ENCODE results near the gene ATP11C. TPM values are rescaled to one million over a fixed set of nuclear protein-coding genes. Genes with fewer than 3 reads are reported as not detected.
A peak's percentile ranks its signal among the peaks of the same experiment; 100 is the strongest.

ATP11C gene
- polyA plus RNA-seq, 1 donor (not counting 4 experiments of a cell fraction or from before 2014, with no cell fraction given) = 14.0 TPM

- no peaks in the 10 kb centered on the region for H3K27me3 ChIP-seq (ENCODE audit: control insufficient read depth, extremely low read depth, insufficient read depth, low read length)
- no peaks in the 10 kb centered on the region for H3K79me2 ChIP-seq (ENCODE audit: control insufficient read depth, insufficient read depth, low read length)
- no peaks in the 10 kb centered on the region for H3K36me3 ChIP-seq (ENCODE audit: control insufficient read depth in 2 of 2, extremely low read depth in 1 of 2, insufficient read depth in 2 of 2, low read length in 2 of 2)
- no peaks in the 10 kb centered on the region for H3K9me1 ChIP-seq (ENCODE audit: control insufficient read depth, extremely low read depth, insufficient read depth, low read length)
- H3K27ac ChIP-seq (ENCODE audit: control insufficient read depth, insufficient read depth, low read length) = no peak overlapping the region
- H3K4me3 ChIP-seq (ENCODE audit: control insufficient read depth in 2 of 3, extremely low read depth in 1 of 3, insufficient read depth in 2 of 3, low read depth in 1 of 3, low read length in 3 of 3) = no peak overlapping the region
- H2AFZ ChIP-seq (ENCODE audit: control insufficient read depth, low read length) = no peak overlapping the region
- H3K4me1 ChIP-seq (ENCODE audit: control insufficient read depth, extremely low read depth, insufficient read depth, low read length) = no peaks in the 10 kb centered on the region
- H3K9me3 ChIP-seq (ENCODE audit: control insufficient read depth, low read depth, low read length) = no peaks in the 10 kb centered on the region
- H4K20me1 ChIP-seq (ENCODE audit: control insufficient read depth, extremely low read depth, insufficient read depth, low read length) = no peaks in the 10 kb centered on the region
- dilution Hi-C loops (cut with MboI; ENCODE audit: extremely low pct_ligation_motif_present, low sequenced_read_pairs) = no loop called here
- no peak overlapping the region for H3K9ac ChIP-seq (ENCODE audit: control insufficient read depth, extremely low read depth, insufficient read depth, low read length)
- H3K4me2 ChIP-seq (ENCODE audit: control insufficient read depth, extremely low read depth, insufficient read depth, low read depth, low read length) = no peak overlapping the region
- no peak for FAIRE-seq
- DNase-seq (ENCODE audit: low read depth, low spot score) = no peak
- TF ChIP-seq, protein P1, sequence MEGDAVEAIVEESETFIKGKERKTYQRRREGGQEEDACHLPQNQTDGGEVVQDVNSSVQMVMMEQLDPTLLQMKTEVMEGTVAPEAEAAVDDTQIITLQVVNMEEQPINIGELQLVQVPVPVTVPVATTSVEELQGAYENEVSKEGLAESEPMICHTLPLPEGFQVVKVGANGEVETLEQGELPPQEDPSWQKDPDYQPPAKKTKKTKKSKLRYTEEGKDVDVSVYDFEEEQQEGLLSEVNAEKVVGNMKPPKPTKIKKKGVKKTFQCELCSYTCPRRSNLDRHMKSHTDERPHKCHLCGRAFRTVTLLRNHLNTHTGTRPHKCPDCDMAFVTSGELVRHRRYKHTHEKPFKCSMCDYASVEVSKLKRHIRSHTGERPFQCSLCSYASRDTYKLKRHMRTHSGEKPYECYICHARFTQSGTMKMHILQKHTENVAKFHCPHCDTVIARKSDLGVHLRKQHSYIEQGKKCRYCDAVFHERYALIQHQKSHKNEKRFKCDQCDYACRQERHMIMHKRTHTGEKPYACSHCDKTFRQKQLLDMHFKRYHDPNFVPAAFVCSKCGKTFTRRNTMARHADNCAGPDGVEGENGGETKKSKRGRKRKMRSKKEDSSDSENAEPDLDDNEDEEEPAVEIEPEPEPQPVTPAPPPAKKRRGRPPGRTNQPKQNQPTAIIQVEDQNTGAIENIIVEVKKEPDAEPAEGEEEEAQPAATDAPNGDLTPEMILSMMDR (optimal IDR thresholded peaks at IDR 0.05 in 1 of 3, IDR thresholded peaks at IDR 0.05 in 1 of 3, conservative IDR thresholded peaks at IDR 0.05 in 1 of 3; ENCODE audit: extremely low read depth in 1 of 3, insufficient read depth in 2 of 3, low read length in 3 of 3) = no peak
- TF ChIP-seq EZH2 (IDR thresholded peaks at IDR 0.05; ENCODE audit: low read length) = no peak
Measured at GRCh38 chrX:139762400-139763183, 170.3 kb downstream of the ATP11C start.

- TF ChIP-seq, protein P1 (optimal IDR thresholded peaks at IDR 0.05 in 1 of 3, IDR thresholded peaks at IDR 0.05 in 1 of 3, conservative IDR thresholded peaks at IDR 0.05 in 1 of 3; ENCODE audit: extremely low read depth in 1 of 3, insufficient read depth in 2 of 3, low read length in 3 of 3) = peak in 2 of 3 experiments; percentile 47 to 54
- no peak for TF ChIP-seq EZH2 (IDR thresholded peaks at IDR 0.05; ENCODE audit: low read length)
- Histone ChIP-seq H3K36me3 (ENCODE audit: control insufficient read depth in 2 of 2, extremely low read depth in 1 of 2, insufficient read depth in 2 of 2, low read length in 2 of 2) (no peaks in the 10 kb centered on the region), H4K20me1 (ENCODE audit: control insufficient read depth, extremely low read depth, insufficient read depth, low read length) (no peaks in the 10 kb centered on the region), H3K4me1 (ENCODE audit: control insufficient read depth, extremely low read depth, insufficient read depth, low read length) (no peaks in the 10 kb centered on the region), H3K9ac (ENCODE audit: control insufficient read depth, extremely low read depth, insufficient read depth, low read length) (no peak overlapping the region), H3K27ac (ENCODE audit: control insufficient read depth, insufficient read depth, low read length) (no peak overlapping the region), H2AFZ (ENCODE audit: control insufficient read depth, low read length) (no peak overlapping the region), H3K9me3 (ENCODE audit: control insufficient read depth, low read depth, low read length) (no peaks in the 10 kb centered on the region), H3K4me3 (ENCODE audit: control insufficient read depth in 2 of 3, extremely low read depth in 1 of 3, insufficient read depth in 2 of 3, low read depth in 1 of 3, low read length in 3 of 3) (no peak overlapping the region), H3K9me1 (ENCODE audit: control insufficient read depth, extremely low read depth, insufficient read depth, low read length) (no peaks in the 10 kb centered on the region), H3K4me2 (ENCODE audit: control insufficient read depth, extremely low read depth, insufficient read depth, low read depth, low read length) (no peak overlapping the region), H3K79me2 (ENCODE audit: control insufficient read depth, insufficient read depth, low read length) (no peaks in the 10 kb centered on the region), H3K27me3 (ENCODE audit: control insufficient read depth, extremely low read depth, insufficient read depth, low read length) (no peaks in the 10 kb centered on the region)
- no peak for DNase-seq (ENCODE audit: low read depth, low spot score)
- peak; percentile 72 for FAIRE-seq
- dilution Hi-C loops (cut with MboI; ENCODE audit: extremely low pct_ligation_motif_present, low sequenced_read_pairs) = no loop called here
Measured at GRCh38 chrX:139759637-139760036, 173.2 kb downstream of the ATP11C start.

Measured in keratinocyte (primary cell).